ENCODE results near the gene MACROD1.

- TF ChIP-seq EZH2 (IDR thresholded peaks at IDR 0.05; ENCODE audit: borderline replicate concordance), result no peak
- TF ChIP-seq, protein P1, sequence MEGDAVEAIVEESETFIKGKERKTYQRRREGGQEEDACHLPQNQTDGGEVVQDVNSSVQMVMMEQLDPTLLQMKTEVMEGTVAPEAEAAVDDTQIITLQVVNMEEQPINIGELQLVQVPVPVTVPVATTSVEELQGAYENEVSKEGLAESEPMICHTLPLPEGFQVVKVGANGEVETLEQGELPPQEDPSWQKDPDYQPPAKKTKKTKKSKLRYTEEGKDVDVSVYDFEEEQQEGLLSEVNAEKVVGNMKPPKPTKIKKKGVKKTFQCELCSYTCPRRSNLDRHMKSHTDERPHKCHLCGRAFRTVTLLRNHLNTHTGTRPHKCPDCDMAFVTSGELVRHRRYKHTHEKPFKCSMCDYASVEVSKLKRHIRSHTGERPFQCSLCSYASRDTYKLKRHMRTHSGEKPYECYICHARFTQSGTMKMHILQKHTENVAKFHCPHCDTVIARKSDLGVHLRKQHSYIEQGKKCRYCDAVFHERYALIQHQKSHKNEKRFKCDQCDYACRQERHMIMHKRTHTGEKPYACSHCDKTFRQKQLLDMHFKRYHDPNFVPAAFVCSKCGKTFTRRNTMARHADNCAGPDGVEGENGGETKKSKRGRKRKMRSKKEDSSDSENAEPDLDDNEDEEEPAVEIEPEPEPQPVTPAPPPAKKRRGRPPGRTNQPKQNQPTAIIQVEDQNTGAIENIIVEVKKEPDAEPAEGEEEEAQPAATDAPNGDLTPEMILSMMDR (IDR thresholded peaks at IDR 0.05; ENCODE audit: poor library complexity), result no peak
- TF ChIP-seq EZH2phosphoT487 (IDR thresholded peaks at IDR 0.05; ENCODE audit: low read depth, severe bottlenecking, unreplicated experiment), result no peak
Measured at GRCh38 chr11:64074239-64074638, 91.7 kb downstream of the MACROD1 start.

Measured in hepatocyte (in vitro differentiated cells).